Neural cell (in vitro differentiated cells): ENCODE results near the gene ZNF565.

Experiments used
- RAD21 ChIP-seq: fragments of 450-650 bp; conservative IDR thresholded peaks from 2 replicates; pipeline ENCODE4 v1.6.1; 2014; ENCODE audit warnings: antibody characterized with exemption, mild to moderate bottlenecking, moderate library complexity
- TF ChIP-seq, protein P1 (sequence below): IDR thresholded peaks from 2 replicates; pipeline ENCODE4 v1.6.1; 2012; ENCODE audit warnings: borderline replicate concordance
- TF ChIP-seq, protein P2 (sequence below): fragments of 450-650 bp; IDR thresholded peaks from 2 replicates; pipeline ENCODE4 v1.5.1; 2014; ENCODE audit warnings: antibody characterized with exemption, mild to moderate bottlenecking, moderate library complexity; ENCODE audit not compliant: poor library complexity, severe bottlenecking

GRCh38 chr19:36256853-36257519 is 42.5 kb upstream of the ZNF565 start:
- TF ChIP-seq, protein P1, sequence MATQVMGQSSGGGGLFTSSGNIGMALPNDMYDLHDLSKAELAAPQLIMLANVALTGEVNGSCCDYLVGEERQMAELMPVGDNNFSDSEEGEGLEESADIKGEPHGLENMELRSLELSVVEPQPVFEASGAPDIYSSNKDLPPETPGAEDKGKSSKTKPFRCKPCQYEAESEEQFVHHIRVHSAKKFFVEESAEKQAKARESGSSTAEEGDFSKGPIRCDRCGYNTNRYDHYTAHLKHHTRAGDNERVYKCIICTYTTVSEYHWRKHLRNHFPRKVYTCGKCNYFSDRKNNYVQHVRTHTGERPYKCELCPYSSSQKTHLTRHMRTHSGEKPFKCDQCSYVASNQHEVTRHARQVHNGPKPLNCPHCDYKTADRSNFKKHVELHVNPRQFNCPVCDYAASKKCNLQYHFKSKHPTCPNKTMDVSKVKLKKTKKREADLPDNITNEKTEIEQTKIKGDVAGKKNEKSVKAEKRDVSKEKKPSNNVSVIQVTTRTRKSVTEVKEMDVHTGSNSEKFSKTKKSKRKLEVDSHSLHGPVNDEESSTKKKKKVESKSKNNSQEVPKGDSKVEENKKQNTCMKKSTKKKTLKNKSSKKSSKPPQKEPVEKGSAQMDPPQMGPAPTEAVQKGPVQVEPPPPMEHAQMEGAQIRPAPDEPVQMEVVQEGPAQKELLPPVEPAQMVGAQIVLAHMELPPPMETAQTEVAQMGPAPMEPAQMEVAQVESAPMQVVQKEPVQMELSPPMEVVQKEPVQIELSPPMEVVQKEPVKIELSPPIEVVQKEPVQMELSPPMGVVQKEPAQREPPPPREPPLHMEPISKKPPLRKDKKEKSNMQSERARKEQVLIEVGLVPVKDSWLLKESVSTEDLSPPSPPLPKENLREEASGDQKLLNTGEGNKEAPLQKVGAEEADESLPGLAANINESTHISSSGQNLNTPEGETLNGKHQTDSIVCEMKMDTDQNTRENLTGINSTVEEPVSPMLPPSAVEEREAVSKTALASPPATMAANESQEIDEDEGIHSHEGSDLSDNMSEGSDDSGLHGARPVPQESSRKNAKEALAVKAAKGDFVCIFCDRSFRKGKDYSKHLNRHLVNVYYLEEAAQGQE: no peak
- TF ChIP-seq RAD21: no peak
- TF ChIP-seq, protein P2, sequence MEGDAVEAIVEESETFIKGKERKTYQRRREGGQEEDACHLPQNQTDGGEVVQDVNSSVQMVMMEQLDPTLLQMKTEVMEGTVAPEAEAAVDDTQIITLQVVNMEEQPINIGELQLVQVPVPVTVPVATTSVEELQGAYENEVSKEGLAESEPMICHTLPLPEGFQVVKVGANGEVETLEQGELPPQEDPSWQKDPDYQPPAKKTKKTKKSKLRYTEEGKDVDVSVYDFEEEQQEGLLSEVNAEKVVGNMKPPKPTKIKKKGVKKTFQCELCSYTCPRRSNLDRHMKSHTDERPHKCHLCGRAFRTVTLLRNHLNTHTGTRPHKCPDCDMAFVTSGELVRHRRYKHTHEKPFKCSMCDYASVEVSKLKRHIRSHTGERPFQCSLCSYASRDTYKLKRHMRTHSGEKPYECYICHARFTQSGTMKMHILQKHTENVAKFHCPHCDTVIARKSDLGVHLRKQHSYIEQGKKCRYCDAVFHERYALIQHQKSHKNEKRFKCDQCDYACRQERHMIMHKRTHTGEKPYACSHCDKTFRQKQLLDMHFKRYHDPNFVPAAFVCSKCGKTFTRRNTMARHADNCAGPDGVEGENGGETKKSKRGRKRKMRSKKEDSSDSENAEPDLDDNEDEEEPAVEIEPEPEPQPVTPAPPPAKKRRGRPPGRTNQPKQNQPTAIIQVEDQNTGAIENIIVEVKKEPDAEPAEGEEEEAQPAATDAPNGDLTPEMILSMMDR: no peak
